ENCODE data around the gene CTRL. TPM values are rescaled to one million over a fixed set of nuclear protein-coding genes. Genes with fewer than 3 reads are reported as not detected.

The CTRL gene
- total RNA-seq, 2 experiments from 2014 or later = 4.0 to 5.9 TPM

DNA sequence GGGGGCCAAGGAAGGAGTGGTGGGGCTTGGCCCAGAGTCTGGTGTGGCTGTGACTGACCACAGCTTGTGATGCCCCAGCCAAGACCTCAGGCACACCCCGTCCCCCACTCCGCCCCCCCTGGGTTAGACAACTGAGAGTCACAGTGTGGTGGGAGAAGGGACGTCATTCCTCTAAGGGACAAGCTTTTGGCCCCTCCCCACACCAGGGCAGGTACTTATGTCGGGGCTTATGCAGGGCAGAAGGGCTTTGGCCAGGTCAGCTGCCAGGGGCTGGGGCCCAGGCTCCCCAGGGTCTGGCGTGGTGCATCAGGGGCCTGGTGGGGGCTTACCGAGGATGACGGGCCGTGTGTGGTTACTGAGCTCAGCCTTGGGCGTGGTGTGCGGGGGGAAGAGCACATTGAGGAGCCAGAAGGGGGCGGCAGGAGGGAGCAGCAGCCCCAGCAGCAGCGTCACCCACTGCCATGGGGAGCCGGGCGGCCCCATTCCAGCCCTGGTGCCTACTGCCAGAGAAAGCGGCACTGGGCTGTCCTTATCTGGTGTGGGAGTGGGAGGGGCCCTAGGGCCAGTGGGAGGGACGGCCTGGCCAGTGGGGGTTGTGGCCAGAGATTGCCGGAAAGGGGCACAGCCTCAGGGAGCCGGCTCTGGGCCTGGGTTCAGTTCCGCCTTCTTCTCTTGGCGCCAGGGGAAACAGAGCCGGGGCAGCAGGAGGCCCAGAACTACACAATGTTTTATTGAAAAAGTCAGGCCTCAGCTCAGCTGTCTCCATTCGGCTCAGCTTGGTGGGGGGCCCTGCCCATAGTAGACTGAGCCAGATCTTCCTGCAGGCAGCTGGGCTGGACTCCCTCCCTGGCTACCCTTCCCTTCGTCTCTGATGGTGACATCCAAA is 12.2 kb upstream of the CTRL start, which contains the start of gene LCAT:
LCAT (minus strand) TSS at position 502 of the 886 bp plus-strand sequence; CDS start at position 483, 19 bp downstream.
- ChIA-PET CTCF (ENCODE audit: unreplicated experiment) (interaction anchor here (0.6 kb wide), 1 partner anchor 8 kb away, joined by 3 read pairs; no protein-coding TSS in a partner anchor), POLR2A (no interaction called here)
- Histone ChIP-seq H3K36me3 (ENCODE audit: insufficient read depth, low read length) (no peaks in the 10 kb centered on the region), H3K9me2 (ENCODE audit: insufficient read depth, low read length) (no peaks in the 10 kb centered on the region), H3K4me3 (ENCODE audit: low read depth, low read length, poor library complexity, severe bottlenecking) (no peak within 1 kb of the TSS), H3K4me1 (ENCODE audit: insufficient read depth, low read length, poor library complexity, severe bottlenecking) (peaks cover 17% of the 10 kb centered on the region), H3K79me2 (ENCODE audit: insufficient read depth, low read depth, low read length) (no peaks in the 10 kb centered on the region), H2AFZ (ENCODE audit: low read length) (no peak within 1 kb of the TSS), H3K27ac (ENCODE audit: low read depth, low read length, poor library complexity, severe bottlenecking) (no peak within 1 kb of the TSS), H3K4me2 (ENCODE audit: low read length) (no peak within 1 kb of the TSS), H3K9me3 (ENCODE audit: low read length) (no peaks in the 10 kb centered on the region), H4K20me1 (ENCODE audit: insufficient read depth, low read length) (no peaks in the 10 kb centered on the region)
- intact Hi-C loops (cut with micrococcal nuclease; ENCODE audit: unreplicated experiment) = no loop called here
- BruUV-seq (replicated peaks) = no TSS peak
- TF ChIP-seq EZH2phosphoT487 (IDR thresholded peaks at IDR 0.05; ENCODE audit: borderline replicate concordance, low read depth, low read length) (no peak), CTCF (conservative IDR thresholded peaks at IDR 0.05; ENCODE audit: low read length) (peak; percentile 42; the same call in 1 of the 2 replicates)
- no peak for DNase-seq (ENCODE audit: low spot score)

DNA sequence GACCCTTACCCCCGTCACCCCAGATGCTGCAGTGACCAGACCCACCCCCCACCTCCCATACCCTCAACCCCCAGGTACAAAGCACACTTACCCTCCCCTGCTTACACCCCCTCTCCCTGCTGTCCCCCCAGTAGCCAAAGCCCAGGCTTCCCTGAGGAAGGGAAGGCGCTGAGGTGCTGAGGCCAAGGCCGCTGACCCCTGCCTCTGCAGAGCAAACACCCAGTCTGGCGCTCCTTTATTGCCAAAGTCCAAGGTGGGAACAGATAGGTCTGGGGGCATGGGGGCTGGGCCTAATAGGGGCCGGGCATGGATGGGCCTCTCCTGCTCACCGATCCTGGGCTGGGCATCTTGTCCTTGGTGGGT is 11.6 kb upstream of the CTRL start:
- Histone ChIP-seq H3K27ac (ENCODE audit: low read depth, low read length, poor library complexity, severe bottlenecking) (no peak overlapping the region), H3K9me2 (ENCODE audit: insufficient read depth, low read length) (no peaks in the 10 kb centered on the region), H3K4me1 (ENCODE audit: insufficient read depth, low read length, poor library complexity, severe bottlenecking) (peaks cover 17% of the 10 kb centered on the region), H3K4me2 (ENCODE audit: low read length) (no peak overlapping the region), H2AFZ (ENCODE audit: low read length) (no peak overlapping the region), H4K20me1 (ENCODE audit: insufficient read depth, low read length) (no peaks in the 10 kb centered on the region), H3K36me3 (ENCODE audit: insufficient read depth, low read length) (no peaks in the 10 kb centered on the region), H3K79me2 (ENCODE audit: insufficient read depth, low read depth, low read length) (no peaks in the 10 kb centered on the region), H3K4me3 (ENCODE audit: low read depth, low read length, poor library complexity, severe bottlenecking) (no peak overlapping the region), H3K9me3 (ENCODE audit: low read length) (no peaks in the 10 kb centered on the region)
- intact Hi-C loops (cut with micrococcal nuclease; ENCODE audit: unreplicated experiment) = no loop called here
- ChIA-PET POLR2A (no interaction called here), CTCF (ENCODE audit: unreplicated experiment) (interaction anchor here (0.6 kb wide), 1 partner anchor 8 kb away, joined by 3 read pairs; no protein-coding TSS in a partner anchor)
- no peak for DNase-seq (ENCODE audit: low spot score)
- TF ChIP-seq EZH2phosphoT487 (IDR thresholded peaks at IDR 0.05; ENCODE audit: borderline replicate concordance, low read depth, low read length) = no peak
- TF ChIP-seq CTCF (conservative IDR thresholded peaks at IDR 0.05; ENCODE audit: low read length) = no peak
- no TSS peak for BruUV-seq (replicated peaks)
